ENCODE measurements around the gene STAB1.

STAB1 gene

GRCh38 chr3:52470920-52471319 lies 24.2 kb upstream of the STAB1 start:
- POLR2A ChIA-PET (ENCODE audit: low non-redundant PET), result no interaction called here
- no peak for TF ChIP-seq CTCF (conservative IDR thresholded peaks at IDR 0.05; ENCODE audit: low read depth)
- CTCF ChIA-PET, result interaction anchor here (0.6 kb wide), 2 partner anchors 90 to 192 kb away, joined by 3 to 7 read pairs; no protein-coding TSS in a partner anchor
- no peak for DNase-seq (ENCODE audit: low spot score)
- peak overlapping the region; percentile 73 for H3K27ac ChIP-seq

GRCh38 chr3:52471371-52472238 lies 23.5 kb upstream of the STAB1 start:
- peak; percentile 76 for TF ChIP-seq CTCF (conservative IDR thresholded peaks at IDR 0.05; ENCODE audit: low read depth)
- ChIA-PET CTCF (interaction anchor here (0.6 to 0.7 kb wide), 4 partner anchors 15 to 193 kb away, joined by 3 to 7 read pairs (median 4); no protein-coding TSS in a partner anchor), POLR2A (ENCODE audit: low non-redundant PET) (no interaction called here)
- peak overlapping the region; percentile 73 for H3K27ac ChIP-seq
- peak; percentile 23 for DNase-seq (ENCODE audit: low spot score)

- CTCF ChIA-PET, result interaction anchor here (0.7 kb wide), 2 partner anchors 16 to 17 kb away, joined by 4 to 5 read pairs; no protein-coding TSS in a partner anchor
- peak overlapping the region; percentile 73 for H3K27ac ChIP-seq
- TF ChIP-seq CTCF (conservative IDR thresholded peaks at IDR 0.05; ENCODE audit: low read depth), result peak; percentile 39; the same call in 1 of the 2 replicates
- no peak for DNase-seq (ENCODE audit: low spot score)
- POLR2A ChIA-PET (ENCODE audit: low non-redundant PET), result no interaction called here
Measured at GRCh38 chr3:52472239-52473000, 22.7 kb upstream of the STAB1 start.

DNA sequence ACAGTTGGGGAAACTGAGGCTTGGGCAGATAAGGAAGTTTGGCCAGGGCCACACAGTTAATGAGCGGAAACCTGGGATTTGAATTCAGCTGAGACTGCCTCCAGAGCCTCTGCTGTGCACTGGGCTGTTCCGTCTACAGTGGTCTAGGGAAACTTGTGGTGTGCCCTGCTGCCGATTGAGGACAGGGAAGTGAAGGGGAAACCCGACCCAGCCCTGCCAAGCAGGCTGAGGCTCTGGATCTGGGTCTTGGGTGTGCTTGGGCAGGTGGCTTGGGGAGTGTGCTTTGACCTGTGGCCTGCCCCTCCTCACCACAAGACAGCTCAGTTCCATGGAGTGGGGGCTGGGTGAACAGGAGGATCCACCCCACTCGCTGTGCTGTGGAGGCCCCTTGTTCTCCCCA lies 22.1 kb upstream of the STAB1 start:
- H3K27ac ChIP-seq, result peak overlapping the region; percentile 33
- ChIA-PET CTCF (no interaction called here), POLR2A (ENCODE audit: low non-redundant PET) (no interaction called here)
- TF ChIP-seq CTCF (conservative IDR thresholded peaks at IDR 0.05; ENCODE audit: low read depth), result no peak
- DNase-seq (ENCODE audit: low spot score), result no peak

- peak overlapping the region; percentile 19 for H3K27ac ChIP-seq
- POLR2A ChIA-PET (ENCODE audit: low non-redundant PET), result no interaction called here
- TF ChIP-seq CTCF (conservative IDR thresholded peaks at IDR 0.05; ENCODE audit: low read depth), result no peak
- CTCF ChIA-PET, result no interaction called here
- no peak for DNase-seq (ENCODE audit: low spot score)
Measured at GRCh38 chr3:52477076-52477795, 17.9 kb upstream of the STAB1 start.

DNA sequence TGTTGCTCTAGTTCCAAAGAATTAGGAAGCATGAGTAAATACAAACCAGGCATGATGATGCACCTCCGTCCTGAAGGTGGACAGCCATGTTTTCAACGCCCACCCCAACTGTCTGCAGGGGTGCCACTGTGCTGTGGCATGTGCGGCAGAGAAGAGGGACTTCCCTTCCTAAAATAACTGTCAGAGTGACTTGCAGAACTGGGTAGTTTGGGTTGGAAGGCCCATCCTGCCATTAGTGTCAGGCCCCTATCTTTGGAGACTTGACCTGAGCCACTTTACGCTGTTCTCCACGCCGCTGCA lies 17.4 kb upstream of the STAB1 start:
- POLR2A ChIA-PET (ENCODE audit: low non-redundant PET), result no interaction called here
- CTCF ChIA-PET, result no interaction called here
- peak overlapping the region; percentile 19 for H3K27ac ChIP-seq
- no peak for DNase-seq (ENCODE audit: low spot score)
- no peak for TF ChIP-seq CTCF (conservative IDR thresholded peaks at IDR 0.05; ENCODE audit: low read depth)
